Measurements from ENCODE around the gene TCF7L2.

- TF ChIP-seq SUZ12 (IDR thresholded peaks at IDR 0.05; ENCODE audit: extremely low read depth, insufficient read depth, insufficient read length) (no peak), YY1 (IDR thresholded peaks at IDR 0.05; ENCODE audit: insufficient read depth, insufficient read length) (no peak), ZNF274 (IDR thresholded peaks at IDR 0.05; ENCODE audit: low read depth, low read length) (no peak)
Observed at GRCh38 chr10:113169111-113169510, 219.1 kb downstream of the TCF7L2 start.

Measured in NT2/D1 (cell line).